Kidney (tissue), 14 donors: ENCODE data around the gene HSF4. TPM values are rescaled to one million over a fixed set of nuclear protein-coding genes. Genes with fewer than 3 reads are reported as not detected.

Source experiments
- DNase-seq, 5 donors: peaks; one replicate each; pipeline ENCODE4 v3.0.0-alpha.2; 2013 to 2020
- FAIRE-seq: peaks from 2 replicates; lab custom pipeline; 2012; peaks lifted over from hg19 to GRCh38; lab: Jason Lieb, UNC
- H3K27ac ChIP-seq, 2 donors: one replicate each; pipeline ENCODE4 v1.7.0; 2013; ENCODE audit warnings: low read depth in 2 of 2, low read length in 2 of 2, inconsistent platforms in 1 of 2
- H3K27me3 ChIP-seq: one replicate; pipeline ENCODE4 v1.7.1; 2013; ENCODE audit warnings: low read length, inconsistent platforms; ENCODE audit not compliant: control insufficient read depth, insufficient read depth
- H3K36me3 ChIP-seq, 3 donors: one replicate each; pipeline versions ENCODE4 v1.7.0 to v1.7.1; 2013; ENCODE audit warnings: low read length in 3 of 3, control low read depth in 1 of 3, inconsistent platforms in 1 of 3; ENCODE audit not compliant: insufficient read depth in 3 of 3, control insufficient read depth in 2 of 3
- H3K4me1 ChIP-seq, 3 donors: one replicate each; pipeline versions ENCODE4 v1.7.0 to v1.7.1; 2013; ENCODE audit warnings: low read length in 3 of 3, inconsistent platforms in 1 of 3, low read depth in 1 of 3; ENCODE audit not compliant: control insufficient read depth in 2 of 3, insufficient read depth in 2 of 3
- H3K4me3 ChIP-seq, 3 donors: one replicate each; pipeline versions ENCODE4 v1.7.0 to v1.8.1; 2013; ENCODE audit warnings: low read length in 3 of 3, control low read depth in 1 of 3, inconsistent platforms in 1 of 3
- H3K9ac ChIP-seq, 3 donors: one replicate each; pipeline versions ENCODE4 v1.7.0 to v1.7.1; 2013; ENCODE audit warnings: low read length in 3 of 3, control low read depth in 1 of 3, inconsistent platforms in 1 of 3
- H3K9me3 ChIP-seq, 3 donors: one replicate each; pipeline versions ENCODE4 v1.7.0 to v1.7.1; 2013; ENCODE audit warnings: low read length in 3 of 3, control low read depth in 1 of 3, inconsistent platforms in 1 of 3; ENCODE audit not compliant: control insufficient read depth in 2 of 3, insufficient read depth in 1 of 3
- intact Hi-C: fragments of 100-400 bp; cut with DNase I; formaldehyde crosslinking; loops from one replicate; pipeline ENCODE4 v1.11.1; 2022
- polyA plus RNA-seq: library from polyadenylated mRNA; stranded (reverse); fragments of 350-450 nt; fragmentation: Illumina TruSeq; extraction: RNeasy Lipid Tissue Mini Kit (QIAGEN cat#74804); gene quantifications from one replicate; pipeline ENCODE4 v1.2.3, GENCODE V29; 2014; ENCODE audit warnings: low read depth, low replicate concordance; ENCODE audit not compliant: insufficient read depth
- total RNA-seq: library from RNA; stranded (reverse); fragmentation: NEBNext Ultra II Directional; extraction: Animal tissue kit (Norgen Biotek cat#: 25700); gene quantifications from one replicate; pipeline ENCODE4 v1.2.1, GENCODE V29; 2021
- TF ChIP-seq, protein P1 (sequence below): IDR thresholded peaks from 3 replicates; pipeline ENCODE4 v1.5.1; 2012; ENCODE audit warnings: mild to moderate bottlenecking, moderate library complexity, borderline replicate concordance; ENCODE audit not compliant: insufficient read depth; ENCODE audit errors: extremely low read depth
- donor health status: control.
- donor health status: control.
- donor health status: control.
- donor health status: control.
- donor health status: control.
- donor health status: DM: yes; HTN: yes; CAD: no.
- donor health status: Normal renal cell carcinoma (clear cell type).

The HSF4 gene
- total and polyA plus RNA-seq, 2 donors from 2014 or later = 26.7 to 37.9 TPM

DNA sequence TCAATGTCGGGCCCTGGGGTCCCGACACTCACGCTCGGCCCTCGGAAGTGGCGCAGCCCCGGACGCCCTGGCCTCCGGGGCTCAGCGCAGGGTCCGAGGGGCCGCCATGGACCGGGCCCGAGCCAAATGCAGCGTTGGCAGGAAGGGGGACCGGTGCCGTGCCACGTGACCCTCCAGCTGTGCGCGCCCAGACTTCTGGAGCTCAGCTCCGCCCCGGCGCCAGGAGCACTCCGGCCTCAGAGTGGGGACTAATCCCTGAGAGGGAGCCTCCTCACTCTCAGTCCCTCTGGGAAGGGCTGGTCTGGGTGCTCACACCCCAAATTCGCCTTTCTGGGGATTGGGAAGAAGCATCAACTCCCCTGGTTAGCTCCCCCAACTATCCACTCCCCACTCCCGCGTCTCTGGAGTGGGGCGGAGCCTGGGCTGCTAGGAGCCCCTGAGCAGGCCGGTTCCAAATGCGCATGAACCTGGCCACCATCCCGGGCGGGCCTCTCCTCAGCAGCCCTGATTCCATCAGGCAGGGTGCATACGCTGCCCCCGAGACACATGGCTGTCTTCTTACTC is 13.6 kb upstream of the HSF4 start, which contains the start of gene B3GNT9:
Gene B3GNT9 (minus strand): TSS at position 166 of the 564 bp plus-strand sequence. CDS start 513 bp downstream, outside the sequence.
- TF ChIP-seq, protein P1, sequence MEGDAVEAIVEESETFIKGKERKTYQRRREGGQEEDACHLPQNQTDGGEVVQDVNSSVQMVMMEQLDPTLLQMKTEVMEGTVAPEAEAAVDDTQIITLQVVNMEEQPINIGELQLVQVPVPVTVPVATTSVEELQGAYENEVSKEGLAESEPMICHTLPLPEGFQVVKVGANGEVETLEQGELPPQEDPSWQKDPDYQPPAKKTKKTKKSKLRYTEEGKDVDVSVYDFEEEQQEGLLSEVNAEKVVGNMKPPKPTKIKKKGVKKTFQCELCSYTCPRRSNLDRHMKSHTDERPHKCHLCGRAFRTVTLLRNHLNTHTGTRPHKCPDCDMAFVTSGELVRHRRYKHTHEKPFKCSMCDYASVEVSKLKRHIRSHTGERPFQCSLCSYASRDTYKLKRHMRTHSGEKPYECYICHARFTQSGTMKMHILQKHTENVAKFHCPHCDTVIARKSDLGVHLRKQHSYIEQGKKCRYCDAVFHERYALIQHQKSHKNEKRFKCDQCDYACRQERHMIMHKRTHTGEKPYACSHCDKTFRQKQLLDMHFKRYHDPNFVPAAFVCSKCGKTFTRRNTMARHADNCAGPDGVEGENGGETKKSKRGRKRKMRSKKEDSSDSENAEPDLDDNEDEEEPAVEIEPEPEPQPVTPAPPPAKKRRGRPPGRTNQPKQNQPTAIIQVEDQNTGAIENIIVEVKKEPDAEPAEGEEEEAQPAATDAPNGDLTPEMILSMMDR = no peak
- peak within 1 kb of the TSS; percentile 80 to 85 for H3K27ac ChIP-seq
- peak; percentile 71 to 94 (median 81) for DNase-seq
- H3K9ac ChIP-seq = peak within 1 kb of the TSS in 2 of 3 donors; percentile 55 to 84
- H3K4me3 ChIP-seq = peak within 1 kb of the TSS; percentile 51 to 75 (median 60)
- no peaks in the 10 kb centered on the region for H3K9me3 ChIP-seq
- intact Hi-C loops = no loop called here
- no peak for FAIRE-seq
- peaks cover 0 to 22% (median 0%) of the 10 kb centered on the region in 3 donors for H3K4me1 ChIP-seq
- H3K27me3 ChIP-seq = peaks cover 10% of the 10 kb centered on the region
- peaks cover 0 to 13% (median 8%) of the 10 kb centered on the region in 3 donors for H3K36me3 ChIP-seq

DNA sequence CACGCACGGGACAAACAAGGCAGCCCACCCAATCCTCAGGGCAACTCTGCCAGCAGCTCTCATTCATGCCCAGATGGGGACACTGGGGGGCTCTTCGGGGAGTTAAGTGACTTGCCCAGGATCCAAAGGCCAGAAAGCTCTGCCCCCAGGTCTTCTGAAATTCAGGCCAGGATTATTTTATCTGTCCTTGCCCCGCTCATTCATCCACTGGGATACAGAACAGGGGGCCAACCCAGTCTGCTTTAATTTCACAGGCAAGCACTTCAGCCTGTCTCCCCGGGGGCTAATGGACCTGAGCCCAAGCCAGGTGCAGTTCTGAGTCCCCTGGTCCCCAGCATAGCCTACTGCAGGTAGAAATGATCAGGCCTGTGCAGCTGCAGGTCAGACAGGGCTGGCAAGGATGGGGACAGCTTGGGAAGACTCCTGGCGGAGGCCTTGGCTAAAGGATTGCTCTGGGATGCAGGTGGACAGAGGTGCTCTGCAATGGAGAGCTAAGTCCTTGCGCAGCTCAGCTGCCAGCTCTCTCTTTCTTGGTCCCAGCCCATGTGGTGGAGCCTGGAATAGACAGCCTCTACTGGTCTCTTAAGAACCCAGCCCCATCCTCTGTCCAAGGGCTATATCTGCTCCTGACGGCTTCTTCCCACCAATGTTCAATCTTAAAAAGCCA is 13.0 kb upstream of the HSF4 start:
- intact Hi-C loops = no loop called here
- TF ChIP-seq, protein P1 = no peak
- Histone ChIP-seq H3K4me3 (peak overlapping the region in 2 of 3 donors; percentile 60 to 75), H3K4me1 (peaks cover 0 to 25% (median 0%) of the 10 kb centered on the region in 3 donors), H3K27ac (peak overlapping the region in 1 of 2 donors; percentile 85), H3K9me3 (no peaks in the 10 kb centered on the region), H3K36me3 (peaks cover 0 to 8% (median 7%) of the 10 kb centered on the region in 3 donors), H3K27me3 (peaks cover 16% of the 10 kb centered on the region), H3K9ac (no peak overlapping the region)
- FAIRE-seq (no peak), DNase-seq (peak in 1 of 5 donors; percentile 26)

DNA sequence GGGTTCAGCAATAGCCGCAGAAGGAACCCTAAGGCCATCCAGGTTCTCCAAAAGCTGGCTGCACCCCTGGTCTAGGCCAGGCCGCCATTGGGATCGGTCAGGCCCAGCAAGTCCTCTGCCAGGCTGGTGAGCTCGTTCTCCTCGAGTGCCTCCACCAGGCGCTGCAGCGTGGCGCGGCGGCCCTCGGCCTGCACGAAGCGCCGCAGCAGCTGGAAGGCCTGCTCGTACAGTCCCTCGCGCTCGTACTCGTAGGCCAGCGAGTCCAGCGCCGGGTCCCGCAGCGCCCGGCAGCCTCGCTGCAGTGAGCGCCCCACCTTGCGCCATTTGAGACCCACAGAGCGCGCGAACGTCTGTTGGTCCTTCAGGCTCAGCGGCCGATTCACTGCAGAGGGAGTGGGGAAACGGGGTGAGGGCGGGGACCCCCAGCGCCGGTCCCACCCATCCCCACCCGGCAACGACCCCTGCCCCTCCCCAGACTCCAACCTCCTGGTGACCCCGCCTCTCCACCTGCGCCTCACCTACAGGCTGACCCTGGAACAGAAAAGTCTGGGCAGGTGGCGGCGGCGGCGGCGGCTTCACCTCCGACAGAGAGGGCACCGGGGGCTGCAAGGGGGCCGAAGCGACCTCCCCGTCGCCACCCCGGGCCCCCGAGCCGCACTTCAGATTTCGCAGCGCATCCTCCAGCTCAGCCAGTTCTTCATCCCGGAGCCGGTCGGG is 9.8 kb upstream of the HSF4 start:
- no peak overlapping the region for H3K27ac ChIP-seq
- H3K27me3 ChIP-seq = peaks cover 35% of the 10 kb centered on the region
- intact Hi-C loops = no loop called here
- H3K4me1 ChIP-seq = peaks cover 0 to 32% (median 0%) of the 10 kb centered on the region in 3 donors
- no peaks in the 10 kb centered on the region for H3K9me3 ChIP-seq
- DNase-seq (peak; percentile 33 to 74 (median 49)), FAIRE-seq (no peak)
- H3K4me3 ChIP-seq = no peak overlapping the region
- H3K9ac ChIP-seq = no peak overlapping the region
- H3K36me3 ChIP-seq = no peaks in the 10 kb centered on the region
- TF ChIP-seq, protein P1 = no peak
